AG09309 (cell line): Measurements from ENCODE around the gene ABCB9.

Experiments used
- DNase-seq: peaks from one replicate; pipeline ENCODE4 v3.0.0-alpha.2; 2010; ENCODE audit warnings: low read depth
- H3K4me3 ChIP-seq: 2 replicates; pipeline ENCODE4 v1.5.1; 2011; ENCODE audit warnings: mild to moderate bottlenecking, low read depth, low read length, moderate library complexity; ENCODE audit not compliant: control insufficient read depth
- CTCF ChIP-seq: IDR thresholded peaks from 2 replicates; pipeline ENCODE4 v1.5.1; 2011; ENCODE audit warnings: mild to moderate bottlenecking, low read depth, low read length, inconsistent platforms; ENCODE audit not compliant: insufficient read depth, control insufficient read depth; ENCODE audit errors: missing control alignments

Gene ABCB9

GRCh38 chr12:122994781-122995502, 28.7 kb upstream of the ABCB9 start:
- H3K4me3 ChIP-seq, result no peak overlapping the region
- TF ChIP-seq CTCF, result no peak
- DNase-seq, result no peak

DNA sequence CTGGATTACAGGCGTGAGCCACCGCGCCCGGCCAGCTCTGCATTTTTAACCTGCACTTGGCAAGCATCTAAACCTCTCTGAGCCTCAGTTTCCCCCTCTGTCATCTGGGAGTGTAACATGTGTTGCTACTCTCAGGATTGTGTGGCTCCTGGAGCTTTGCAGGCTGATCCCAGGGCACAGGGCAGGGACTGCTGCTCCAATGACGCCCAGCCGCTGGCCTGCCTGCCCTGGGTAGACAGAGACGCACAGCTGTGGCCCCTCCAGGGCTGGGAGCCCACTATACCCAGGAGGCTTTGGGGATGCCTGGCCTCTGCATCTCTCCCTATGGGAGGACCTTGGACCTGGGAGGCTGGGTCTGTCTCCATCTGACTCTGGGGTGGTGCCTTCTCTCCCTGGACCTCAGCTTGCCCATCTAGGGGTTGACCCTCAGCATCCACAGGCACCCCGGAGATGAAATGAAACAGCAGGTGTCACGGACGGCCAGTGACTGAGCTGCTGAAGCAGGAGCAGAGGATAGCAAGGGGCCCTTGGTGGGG, 27.9 kb upstream of the ABCB9 start:
- DNase-seq, result no peak
- no peak for TF ChIP-seq CTCF
- H3K4me3 ChIP-seq, result no peak overlapping the region

- DNase-seq, result no peak
- no peak for TF ChIP-seq CTCF
Measured at GRCh38 chr12:122992386-122992785, 26.1 kb upstream of the ABCB9 start.

DNA sequence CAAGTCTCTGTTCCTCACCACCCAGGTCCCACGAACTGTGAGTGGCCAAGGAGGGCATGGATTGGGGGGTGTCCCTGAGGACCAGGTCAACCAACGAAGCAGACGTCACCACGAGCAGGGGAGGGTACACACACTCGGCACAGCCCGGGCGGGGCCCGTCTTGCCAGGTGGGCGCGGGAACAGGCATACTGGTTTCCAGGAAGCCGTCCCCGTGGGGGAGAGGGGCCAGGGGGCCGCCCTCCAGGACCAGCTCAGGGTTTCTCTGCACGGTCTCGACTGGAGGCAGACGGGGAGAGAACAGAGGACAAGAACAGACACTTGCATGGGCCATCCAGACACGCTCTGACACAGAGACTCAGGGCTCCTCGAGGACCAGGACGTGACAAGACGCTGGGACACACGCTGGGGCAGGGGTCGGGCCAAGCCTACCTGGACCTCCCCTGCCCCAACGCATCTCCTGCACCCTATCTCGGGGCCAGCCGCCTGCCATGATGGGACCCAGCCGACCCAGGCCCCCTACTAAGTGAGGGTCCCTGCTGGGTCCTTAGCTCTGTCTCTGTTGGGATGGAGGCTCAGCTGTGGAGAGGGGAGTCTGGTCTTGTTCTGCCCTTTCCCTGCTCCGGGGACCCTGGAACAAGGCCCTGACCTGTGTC, 25.5 kb upstream of the ABCB9 start:
- no peak for TF ChIP-seq CTCF
- H3K4me3 ChIP-seq, result no peak overlapping the region
- no peak for DNase-seq

More at GRCh38 chr12:122992386-122992785, 26.1 kb upstream of the ABCB9 start:
- H3K4me3 ChIP-seq, result no peak overlapping the region

DNA sequence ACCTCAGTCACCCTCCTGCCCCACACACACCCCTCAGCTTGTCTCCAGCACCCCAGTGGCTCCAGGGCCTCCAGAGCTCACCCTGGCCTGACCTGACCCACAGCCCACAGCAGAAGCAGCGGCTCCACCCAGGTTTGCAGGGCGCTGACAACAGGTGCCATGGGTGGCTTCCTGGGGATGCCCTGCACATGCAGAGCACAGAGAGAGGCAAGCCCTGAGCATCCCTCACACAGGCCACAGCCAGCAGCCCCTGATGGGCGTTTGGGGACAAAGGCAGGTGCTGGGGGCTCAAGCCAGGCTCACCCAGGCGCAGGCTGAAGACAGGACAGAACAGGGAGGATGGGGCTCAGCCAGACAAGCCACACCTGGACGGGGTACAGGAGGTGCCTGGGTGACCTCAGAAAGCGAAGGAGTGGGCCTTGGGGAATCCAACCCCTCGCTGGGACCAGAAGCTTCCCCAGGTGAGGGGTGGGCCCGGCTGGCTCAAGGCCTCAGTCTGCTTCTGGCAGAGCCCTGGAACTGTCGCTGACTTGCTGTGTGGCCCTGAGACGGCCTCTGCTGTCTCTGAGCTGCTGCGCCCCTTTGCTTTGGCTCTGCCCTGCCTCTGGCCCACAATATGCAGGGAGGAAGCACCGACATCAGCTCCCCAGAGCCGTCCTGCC, 24.8 kb upstream of the ABCB9 start:
- no peak overlapping the region for H3K4me3 ChIP-seq
- DNase-seq, result no peak
- no peak for TF ChIP-seq CTCF

DNA sequence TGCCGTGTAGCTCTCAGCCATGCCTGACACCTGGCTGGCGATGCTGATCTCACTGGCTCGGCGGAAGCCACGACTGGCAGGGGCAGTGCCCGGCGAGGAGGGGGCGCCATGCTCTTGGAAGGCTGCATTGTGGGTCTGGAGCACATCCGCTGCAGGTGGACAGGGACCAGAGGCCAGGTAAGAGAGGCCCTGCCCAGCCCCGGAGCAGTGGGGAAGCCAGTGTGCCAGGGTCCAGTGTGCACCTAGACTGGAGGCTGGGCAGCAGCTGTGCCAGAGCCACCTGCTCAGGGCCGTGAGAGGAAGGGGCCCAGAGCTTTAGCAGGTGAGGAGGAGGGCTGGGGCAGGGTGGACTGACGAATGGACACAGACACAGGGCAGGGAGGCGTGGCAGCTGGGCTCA, 24.3 kb upstream of the ABCB9 start:
- no peak for DNase-seq
- no peak overlapping the region for H3K4me3 ChIP-seq
- TF ChIP-seq CTCF, result no peak
